Choroid plexus epithelial cell (primary cell): Measurements from ENCODE around the gene ARHGAP5.

Experiments used
- DNase-seq: peaks from one replicate; pipeline ENCODE4 v3.0.0-alpha.2; 2010; ENCODE audit warnings: low read depth
- H3K4me3 ChIP-seq: 2 replicates; pipeline ENCODE4 v1.5.1; 2011; ENCODE audit warnings: low read depth, mild to moderate bottlenecking, control low read depth, low read length, moderate library complexity
- TF ChIP-seq, protein P1 (sequence below): conservative IDR thresholded peaks from 2 replicates; pipeline ENCODE4 v1.5.1; 2011; ENCODE audit warnings: low read depth, mild to moderate bottlenecking, control low read depth, inconsistent platforms, low read length, moderate library complexity

ARHGAP5 gene

GRCh38 chr14:32193532-32193931 lies 116.4 kb downstream of the ARHGAP5 start:
- H3K4me3 ChIP-seq, result no peak overlapping the region
- DNase-seq, result no peak

GRCh38 chr14:32195636-32196035 lies 118.5 kb downstream of the ARHGAP5 start:
- no peak for DNase-seq
- no peak overlapping the region for H3K4me3 ChIP-seq
- TF ChIP-seq, protein P1, sequence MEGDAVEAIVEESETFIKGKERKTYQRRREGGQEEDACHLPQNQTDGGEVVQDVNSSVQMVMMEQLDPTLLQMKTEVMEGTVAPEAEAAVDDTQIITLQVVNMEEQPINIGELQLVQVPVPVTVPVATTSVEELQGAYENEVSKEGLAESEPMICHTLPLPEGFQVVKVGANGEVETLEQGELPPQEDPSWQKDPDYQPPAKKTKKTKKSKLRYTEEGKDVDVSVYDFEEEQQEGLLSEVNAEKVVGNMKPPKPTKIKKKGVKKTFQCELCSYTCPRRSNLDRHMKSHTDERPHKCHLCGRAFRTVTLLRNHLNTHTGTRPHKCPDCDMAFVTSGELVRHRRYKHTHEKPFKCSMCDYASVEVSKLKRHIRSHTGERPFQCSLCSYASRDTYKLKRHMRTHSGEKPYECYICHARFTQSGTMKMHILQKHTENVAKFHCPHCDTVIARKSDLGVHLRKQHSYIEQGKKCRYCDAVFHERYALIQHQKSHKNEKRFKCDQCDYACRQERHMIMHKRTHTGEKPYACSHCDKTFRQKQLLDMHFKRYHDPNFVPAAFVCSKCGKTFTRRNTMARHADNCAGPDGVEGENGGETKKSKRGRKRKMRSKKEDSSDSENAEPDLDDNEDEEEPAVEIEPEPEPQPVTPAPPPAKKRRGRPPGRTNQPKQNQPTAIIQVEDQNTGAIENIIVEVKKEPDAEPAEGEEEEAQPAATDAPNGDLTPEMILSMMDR, result no peak

More at GRCh38 chr14:32193532-32193931, 116.4 kb downstream of the ARHGAP5 start:
- TF ChIP-seq, protein P1, result no peak

DNA sequence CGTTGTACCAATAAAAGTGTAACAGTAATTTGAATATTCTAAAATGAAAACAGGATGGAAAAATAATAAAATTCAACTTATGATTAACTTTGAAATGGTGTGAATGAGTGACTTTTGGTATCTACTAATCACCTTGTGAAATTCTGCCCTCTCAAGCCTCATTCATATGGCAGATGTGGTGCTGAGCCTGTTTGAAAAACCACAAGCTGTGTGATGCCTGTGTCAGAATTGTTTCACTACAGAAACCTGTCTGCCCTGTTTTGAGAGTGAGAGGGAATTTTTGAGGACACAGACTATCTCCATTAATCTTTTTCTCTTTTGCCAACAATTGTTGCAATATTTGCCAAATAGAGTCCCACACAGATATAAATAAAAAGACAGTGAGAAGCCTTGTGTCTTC lies 120.8 kb downstream of the ARHGAP5 start:
- TF ChIP-seq, protein P1, result no peak
- DNase-seq, result no peak
- no peak overlapping the region for H3K4me3 ChIP-seq

GRCh38 chr14:32200368-32201192 lies 123.5 kb downstream of the ARHGAP5 start:
- no peak for DNase-seq

GRCh38 chr14:32201193-32201815 lies 124.2 kb downstream of the ARHGAP5 start:
- H3K4me3 ChIP-seq, result peak overlapping the region; percentile 72
- peak; percentile 68 for DNase-seq
- TF ChIP-seq, protein P1, result no peak

More at GRCh38 chr14:32200368-32201192, 123.5 kb downstream of the ARHGAP5 start:
- peak overlapping the region; percentile 72 for H3K4me3 ChIP-seq
- TF ChIP-seq, protein P1, result no peak

GRCh38 chr14:32201816-32202490 lies 124.8 kb downstream of the ARHGAP5 start, which contains the start of gene RNU6-7:
Gene RNU6-7, plus strand, starts transcription at chr14:32202045.
- peak within 1 kb of the TSS; percentile 72 for H3K4me3 ChIP-seq
- TF ChIP-seq, protein P1, result no peak
- no peak for DNase-seq
